ENCODE measurements around the gene PPA2.

PPA2 gene

DNA sequence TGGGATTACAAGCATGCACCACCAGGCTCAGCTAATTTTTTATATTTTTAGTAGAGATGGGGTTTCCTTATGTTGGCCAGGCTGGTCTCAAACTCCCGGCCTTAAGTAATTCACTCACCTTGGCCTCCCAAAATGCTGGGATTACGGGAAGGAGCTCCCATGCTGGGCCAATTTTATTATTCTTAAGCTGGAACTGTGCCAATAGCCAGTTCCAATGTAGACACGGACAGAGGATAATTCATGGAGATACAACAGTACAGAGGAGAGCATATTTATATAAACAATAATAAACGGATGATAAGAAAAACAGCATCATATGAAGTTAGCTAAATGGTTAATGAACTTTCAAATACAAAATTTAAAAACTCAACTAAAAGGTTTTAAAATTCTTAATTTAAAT, 87.8 kb downstream of the PPA2 start:
- no peak for TF ChIP-seq POLR2AphosphoS5 (IDR thresholded peaks at IDR 0.05; ENCODE audit: low read depth, low read length)
- TF ChIP-seq TAF1 (IDR thresholded peaks at IDR 0.05; ENCODE audit: borderline replicate concordance, low read depth, low read length), result no peak
- no peak for TF ChIP-seq POLR2A (IDR thresholded peaks at IDR 0.05; ENCODE audit: low read depth, low read length)
- FAIRE-seq (no peak), DNase-seq (ENCODE audit: insufficient read length) (no peak)

DNA sequence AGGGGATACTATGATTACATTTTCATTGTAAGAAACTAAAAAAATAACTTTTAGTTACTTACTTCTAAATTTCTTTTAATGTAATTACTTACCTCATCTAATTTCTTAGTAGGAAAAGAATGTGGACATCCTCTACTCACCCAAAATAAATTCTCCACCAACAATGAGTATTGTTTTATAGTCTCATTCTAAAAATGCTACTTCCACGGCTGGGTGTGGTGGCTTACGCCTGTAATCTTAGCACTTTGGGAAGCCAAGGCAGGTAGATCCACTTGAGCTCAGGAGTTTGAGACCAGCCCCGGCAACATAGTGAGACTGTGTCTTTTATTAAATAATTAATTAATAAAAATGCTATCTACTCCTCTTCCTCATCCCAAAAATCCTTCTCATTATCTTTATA, 99.8 kb downstream of the PPA2 start:
- no peak for TF ChIP-seq POLR2A (IDR thresholded peaks at IDR 0.05; ENCODE audit: low read depth, low read length)
- DNase-seq (ENCODE audit: insufficient read length), result no peak
- no peak for FAIRE-seq

DNA sequence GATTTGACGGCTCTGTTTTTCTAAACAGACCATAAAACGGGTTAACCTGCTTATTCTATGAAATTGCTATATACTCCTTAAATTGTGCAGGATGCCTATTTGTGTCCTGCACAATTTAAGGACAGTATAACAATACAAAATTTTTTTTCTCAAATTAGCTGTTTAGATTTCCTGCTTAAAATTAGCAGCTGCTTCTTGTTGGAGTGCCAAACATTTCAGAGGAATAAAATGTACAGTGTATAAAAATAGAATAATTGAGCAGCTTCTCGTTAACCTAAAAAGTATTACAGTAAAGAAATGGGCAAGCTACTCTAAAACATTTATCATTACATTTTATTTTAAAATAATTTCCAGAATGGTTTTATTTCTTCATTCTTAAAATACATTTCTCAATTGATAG, 100.5 kb downstream of the PPA2 start:
- DNase-seq (ENCODE audit: insufficient read length) (no peak), FAIRE-seq (no peak)
- TF ChIP-seq POLR2A (IDR thresholded peaks at IDR 0.05; ENCODE audit: low read depth, low read length), result no peak
- TF ChIP-seq POLR2AphosphoS5 (IDR thresholded peaks at IDR 0.05; ENCODE audit: low read depth, low read length), result no peak
- no peak for TF ChIP-seq TAF1 (IDR thresholded peaks at IDR 0.05; ENCODE audit: borderline replicate concordance, low read depth, low read length)

GRCh38 chr4:105369988-105370387, 103.9 kb downstream of the PPA2 start:
- DNase-seq (ENCODE audit: insufficient read length) (no peak), FAIRE-seq (peak; percentile 44)
- TF ChIP-seq TAF1 (IDR thresholded peaks at IDR 0.05; ENCODE audit: borderline replicate concordance, low read depth, low read length) (no peak), POLR2A (IDR thresholded peaks at IDR 0.05; ENCODE audit: low read depth, low read length) (no peak), POLR2AphosphoS5 (IDR thresholded peaks at IDR 0.05; ENCODE audit: low read depth, low read length) (no peak)

- no peak for FAIRE-seq
- TF ChIP-seq TAF1 (IDR thresholded peaks at IDR 0.05; ENCODE audit: borderline replicate concordance, low read depth, low read length) (no peak), POLR2A (IDR thresholded peaks at IDR 0.05; ENCODE audit: low read depth, low read length) (no peak)
- no peak for DNase-seq (ENCODE audit: insufficient read length)
These were observed 112.8 kb downstream of the PPA2 start for GRCh38 chr4:105361053-105361452.

DNA sequence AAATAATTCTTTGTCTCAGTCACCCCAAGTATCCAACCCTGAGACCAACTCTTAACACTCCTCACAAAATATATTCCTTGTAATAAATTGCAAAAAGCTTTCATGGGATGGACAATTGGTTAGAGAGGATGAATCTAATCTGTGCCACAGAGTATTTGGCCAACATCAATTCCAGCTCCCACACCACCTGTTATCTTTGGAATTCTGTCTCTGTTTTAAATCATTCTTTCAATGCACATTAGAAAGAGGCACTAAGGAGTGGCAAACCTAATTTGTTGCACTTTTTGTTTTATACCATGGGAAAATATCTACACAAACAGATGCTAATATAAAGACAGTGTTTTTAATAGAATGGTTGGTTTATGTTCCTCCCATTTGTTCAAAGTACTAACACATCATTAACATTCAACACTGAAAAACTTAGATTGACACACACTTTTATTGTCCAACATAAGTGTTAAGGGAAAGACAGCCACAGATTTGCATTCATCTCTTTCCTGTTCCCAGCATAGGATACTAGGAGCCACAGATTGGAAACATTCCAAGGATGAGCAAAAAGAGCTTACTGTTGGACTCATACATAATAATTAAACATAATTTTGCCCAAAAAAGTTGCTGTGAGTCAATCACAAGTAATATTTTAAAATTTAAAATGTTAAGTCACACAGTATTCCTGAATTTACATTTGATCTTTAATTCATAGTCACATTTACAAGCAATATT, 116.4 kb downstream of the PPA2 start:
- TF ChIP-seq POLR2A (IDR thresholded peaks at IDR 0.05; ENCODE audit: low read depth, low read length), result no peak
- TF ChIP-seq TAF1 (IDR thresholded peaks at IDR 0.05; ENCODE audit: borderline replicate concordance, low read depth, low read length), result no peak
- TF ChIP-seq POLR2AphosphoS5 (IDR thresholded peaks at IDR 0.05; ENCODE audit: low read depth, low read length), result no peak
- FAIRE-seq, result no peak
- DNase-seq (ENCODE audit: insufficient read length), result no peak

- DNase-seq (ENCODE audit: insufficient read length) (no peak), FAIRE-seq (no peak)
- no peak for TF ChIP-seq POLR2A (IDR thresholded peaks at IDR 0.05; ENCODE audit: low read depth, low read length)
- no peak for TF ChIP-seq POLR2AphosphoS5 (IDR thresholded peaks at IDR 0.05; ENCODE audit: low read depth, low read length)
- TF ChIP-seq TAF1 (IDR thresholded peaks at IDR 0.05; ENCODE audit: borderline replicate concordance, low read depth, low read length), result no peak
These were observed 117.7 kb downstream of the PPA2 start for GRCh38 chr4:105356194-105356593.

DNA sequence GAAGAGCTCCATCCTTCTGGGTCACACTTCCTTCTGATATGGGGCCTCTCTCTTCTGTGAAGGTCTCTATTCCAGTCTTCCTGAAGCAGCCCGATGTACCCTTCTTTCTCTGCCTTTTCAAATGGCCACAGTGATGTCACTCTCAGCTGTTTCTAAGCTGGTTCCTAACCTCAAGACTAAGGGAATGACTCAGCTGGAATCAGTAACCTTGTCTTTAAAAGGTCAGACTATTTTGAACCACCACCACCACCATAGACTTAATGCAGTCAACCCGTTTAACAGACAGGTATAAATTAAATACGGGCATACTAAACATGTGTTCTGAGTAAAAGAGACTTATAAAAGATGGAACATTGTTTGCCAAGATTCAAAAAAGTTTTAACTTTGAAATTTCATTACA, 121.0 kb downstream of the PPA2 start:
- TF ChIP-seq POLR2A (IDR thresholded peaks at IDR 0.05; ENCODE audit: low read depth, low read length), result no peak
- FAIRE-seq, result peak; percentile 72
- DNase-seq (ENCODE audit: insufficient read length), result no peak

DNA sequence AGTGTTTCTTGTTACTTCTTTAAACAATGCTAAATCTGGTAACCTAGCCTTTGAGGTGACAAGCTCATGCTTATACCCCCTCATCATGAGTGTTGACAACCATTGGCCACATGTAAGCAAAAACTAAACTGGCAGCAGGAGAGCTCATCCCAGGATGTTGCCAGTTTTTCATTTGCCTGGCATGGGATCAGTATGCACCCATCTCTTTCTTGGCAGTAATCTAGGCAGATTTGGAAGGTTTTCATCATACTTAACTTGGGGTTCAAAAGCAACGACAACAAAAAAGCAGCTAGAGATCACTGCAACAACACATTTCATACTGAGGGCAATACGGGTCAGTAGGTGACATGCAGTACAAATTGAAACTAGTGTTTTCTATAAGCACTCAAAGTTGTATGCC, 122.0 kb downstream of the PPA2 start:
- TF ChIP-seq POLR2AphosphoS5 (IDR thresholded peaks at IDR 0.05; ENCODE audit: low read depth, low read length) (no peak), POLR2A (IDR thresholded peaks at IDR 0.05; ENCODE audit: low read depth, low read length) (no peak), TAF1 (IDR thresholded peaks at IDR 0.05; ENCODE audit: borderline replicate concordance, low read depth, low read length) (no peak)
- no peak for FAIRE-seq
- DNase-seq (ENCODE audit: insufficient read length), result no peak

GRCh38 chr4:105350859-105351490, 122.9 kb downstream of the PPA2 start:
- peak; percentile 9 for FAIRE-seq
- no peak for DNase-seq (ENCODE audit: insufficient read length)
- no peak for TF ChIP-seq POLR2AphosphoS5 (IDR thresholded peaks at IDR 0.05; ENCODE audit: low read depth, low read length)
- no peak for TF ChIP-seq POLR2A (IDR thresholded peaks at IDR 0.05; ENCODE audit: low read depth, low read length)
- no peak for TF ChIP-seq TAF1 (IDR thresholded peaks at IDR 0.05; ENCODE audit: borderline replicate concordance, low read depth, low read length)

DNA sequence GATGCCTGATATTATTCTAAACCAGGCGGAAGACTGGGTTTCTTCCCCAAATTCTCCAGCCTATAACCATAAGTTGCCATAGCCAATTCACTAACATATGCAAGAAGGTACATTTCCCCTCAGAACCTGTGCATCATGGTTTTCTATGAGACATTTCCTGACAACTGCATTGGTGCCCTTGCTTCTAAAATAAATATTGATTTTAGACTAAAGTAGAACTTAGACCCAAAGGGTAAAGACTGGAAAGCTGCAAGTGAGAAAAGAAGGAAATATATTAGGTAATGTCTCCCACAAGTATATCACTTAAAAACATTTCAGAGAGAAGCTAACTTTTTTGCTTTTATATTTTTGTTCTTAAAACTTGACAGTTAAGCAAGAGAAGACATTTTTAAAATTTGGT, 125.1 kb downstream of the PPA2 start:
- no peak for DNase-seq (ENCODE audit: insufficient read length)
- no peak for FAIRE-seq
- TF ChIP-seq TAF1 (IDR thresholded peaks at IDR 0.05; ENCODE audit: borderline replicate concordance, low read depth, low read length), result no peak
- no peak for TF ChIP-seq POLR2A (IDR thresholded peaks at IDR 0.05; ENCODE audit: low read depth, low read length)
- TF ChIP-seq POLR2AphosphoS5 (IDR thresholded peaks at IDR 0.05; ENCODE audit: low read depth, low read length), result no peak

DNA sequence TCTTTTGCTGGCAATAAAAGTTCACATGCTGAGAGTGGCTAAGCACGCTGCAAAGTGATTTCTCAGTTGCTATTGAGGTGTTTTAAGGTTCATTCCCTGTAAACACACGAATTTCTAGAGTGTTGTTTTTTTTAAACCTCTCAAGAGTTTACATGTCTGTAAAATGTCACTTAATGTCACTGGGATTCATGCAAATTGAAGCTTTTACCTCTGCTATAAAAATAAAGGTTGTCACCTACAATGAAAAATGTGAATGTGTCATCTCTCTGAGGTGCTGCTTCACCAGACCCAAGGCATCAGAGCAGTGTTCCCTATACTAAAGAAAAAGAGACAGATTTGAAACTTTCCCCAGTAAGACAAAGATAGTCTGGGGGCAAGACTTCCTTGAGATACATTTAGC, 127.0 kb downstream of the PPA2 start:
- no peak for DNase-seq (ENCODE audit: insufficient read length)
- TF ChIP-seq POLR2A (IDR thresholded peaks at IDR 0.05; ENCODE audit: low read depth, low read length) (no peak), TAF1 (IDR thresholded peaks at IDR 0.05; ENCODE audit: borderline replicate concordance, low read depth, low read length) (no peak), POLR2AphosphoS5 (IDR thresholded peaks at IDR 0.05; ENCODE audit: low read depth, low read length) (no peak)
- no peak for FAIRE-seq
